ENCODE measurements around the gene CENPT. TPM values are rescaled to one million over a fixed set of nuclear protein-coding genes. Genes with fewer than 3 reads are reported as not detected.
A peak's percentile ranks its signal among the peaks of the same experiment; 100 is the strongest.

CENPT gene
- total RNA-seq, 1 experiment from 2014 or later = 60.9 TPM

- H3K36me3 Mint-ChIP-seq (ENCODE audit: insufficient read depth in 1 of 3, low read depth in 3 of 3) = no peaks in the 10 kb centered on the region
- H3K27ac Mint-ChIP-seq = peak overlapping the region; percentile 89 to 98 (median 95); a peak in 6 of 7 replicates
- no peak overlapping the region for H2BK12ac ChIP-seq (ENCODE audit: insufficient read length, low read depth, low read length)
- peak overlapping the region; percentile 75 for H3K4me2 ChIP-seq (ENCODE audit: insufficient read depth, insufficient read length, low read length)
- no peak overlapping the region for H4K8ac ChIP-seq (replicated peaks; ENCODE audit: insufficient read length, low read depth, low read length)
- H2BK20ac ChIP-seq (ENCODE audit: low read depth, low read length, poor library complexity, severe bottlenecking) = no peak overlapping the region
- TF ChIP-seq CTCF (conservative IDR thresholded peaks at IDR 0.05) = no peak
- peak overlapping the region; percentile 95 to 98 for H3K4me3 Mint-ChIP-seq
- no peaks in the 10 kb centered on the region for H3K4me1 ChIP-seq (ENCODE audit: insufficient read depth, low read length)
- H4K20me1 ChIP-seq (ENCODE audit: control insufficient read depth, insufficient read depth, insufficient read length) = no peaks in the 10 kb centered on the region
- no peak overlapping the region for H3K27ac ChIP-seq (ENCODE audit: insufficient read length, low read depth, low read length)
- H3K79me1 ChIP-seq (ENCODE audit: insufficient read depth, low read depth, low read length, poor library complexity, severe bottlenecking) = peaks cover 7% of the 10 kb centered on the region
- no peak overlapping the region for H3K56ac ChIP-seq (ENCODE audit: insufficient read length, low read depth, low read length)
- H3K14ac ChIP-seq (ENCODE audit: insufficient read depth, low read length) = peak overlapping the region; percentile 86
- no peaks in the 10 kb centered on the region for H3K27me3 Mint-ChIP-seq (ENCODE audit: low read depth)
- H3T11ph ChIP-seq (ENCODE audit: low read length) = no peak overlapping the region
- H2AK5ac ChIP-seq (ENCODE audit: insufficient read length, low read length) = no peak overlapping the region
- WGBS (ENCODE audit: extremely low coverage, insufficient read length, low lambda C conversion rate) = no CpG with 5 or more reads among the region's 14 CpGs
- peaks cover 8% of the 10 kb centered on the region; the same call in 1 of the 2 replicates for H3K79me2 ChIP-seq (ENCODE audit: insufficient read depth, low read length)
- peak overlapping the region; percentile 59 for H3K18ac ChIP-seq (ENCODE audit: insufficient read length, low read depth, low read length)
- peak overlapping the region; percentile 11 for H4K91ac ChIP-seq (ENCODE audit: insufficient read length, low read depth, low read length)
- H3K9ac ChIP-seq (ENCODE audit: extremely low read depth, insufficient read length, low read length) = peak overlapping the region; percentile 89
- H4K5ac ChIP-seq (ENCODE audit: insufficient read length, low read depth, low read length) = no peak overlapping the region
- no peak for DNase-seq
- no peak overlapping the region for H2BK5ac ChIP-seq (ENCODE audit: insufficient read length, low read length)
- no peak overlapping the region for H2BK15ac ChIP-seq (ENCODE audit: low read depth, low read length)
- H3K9me3 Mint-ChIP-seq = no peaks in the 10 kb centered on the region
- H2AFZ ChIP-seq (ENCODE audit: low read length) = no peak overlapping the region
- no peak overlapping the region for H2BK120ac ChIP-seq (ENCODE audit: low read depth, low read length, poor library complexity, severe bottlenecking)
- H3K23ac ChIP-seq (ENCODE audit: insufficient read length, low read depth, low read length) = no peak overlapping the region
- peaks cover 6% of the 10 kb centered on the region for H3K23me2 ChIP-seq (ENCODE audit: insufficient read length, low read depth, low read length, poor library complexity, severe bottlenecking)
- no peak overlapping the region for H3K4ac ChIP-seq (ENCODE audit: low read depth, low read length)
- H3K27me3 ChIP-seq (ENCODE audit: insufficient read depth, low read length) = no peaks in the 10 kb centered on the region
- H3K9me3 ChIP-seq (ENCODE audit: control insufficient read depth, low read depth, low read length) = no peaks in the 10 kb centered on the region
- peaks cover 15 to 16% of the 10 kb centered on the region in 2 experiments for H3K4me1 Mint-ChIP-seq
Observed at GRCh38 chr16:67893743-67894399, 46.4 kb upstream of the CENPT start.
